Neural progenitor cell (in vitro differentiated cells): ENCODE measurements around the gene TINCR. TPM values are rescaled to one million over a fixed set of nuclear protein-coding genes. Genes with fewer than 3 reads are reported as not detected.

ENCODE experiments used
- DNase-seq: peaks from one replicate; pipeline ENCODE4 v3.0.0-alpha.2; 2016; ENCODE audit warnings: low spot score
- H2AFZ ChIP-seq: fragments of 200-600 bp; sonication (generic); replicated peaks from 2 replicates; pipeline ENCODE4 v1.6.1; 2016; ENCODE audit warnings: antibody characterized with exemption
- H3F3A ChIP-seq: fragments of 200-600 bp; sonication (generic); 2 replicates; pipeline ENCODE4 v1.6.1; 2016; ENCODE audit warnings: antibody characterized with exemption, low read depth
- H3K27ac ChIP-seq: fragments of 200-600 bp; sonication (generic); 2 replicates; pipeline ENCODE4 v1.5.1; 2016; ENCODE audit warnings: mild to moderate bottlenecking
- H3K27me3 ChIP-seq: fragments of 200-600 bp; sonication (generic); 2 replicates; pipeline ENCODE4 v1.6.1; 2016; ENCODE audit warnings: mild to moderate bottlenecking, moderate library complexity
- H3K36me3 ChIP-seq: fragments of 200-600 bp; sonication (generic); 2 replicates; pipeline ENCODE4 v1.5.1; 2016
- H3K4me1 ChIP-seq: fragments of 200-600 bp; sonication (generic); 2 replicates; pipeline ENCODE4 v1.6.1; 2016; ENCODE audit warnings: mixed run types
- H3K4me2 ChIP-seq: fragments of 200-600 bp; sonication (generic); 2 replicates; pipeline ENCODE4 v1.6.1; 2016
- H3K4me3 ChIP-seq: fragments of 200-600 bp; sonication (generic); 2 replicates; pipeline ENCODE4 v1.5.1; 2016
- H3K79me2 ChIP-seq: fragments of 200-600 bp; sonication (generic); 2 replicates; pipeline ENCODE4 v1.6.1; 2016; ENCODE audit warnings: low read depth
- H3K9ac ChIP-seq: fragments of 200-600 bp; sonication (generic); 2 replicates; pipeline ENCODE4 v1.6.1; 2016
- H3K9me3 ChIP-seq: fragments of 200-600 bp; sonication (generic); 2 replicates; pipeline ENCODE4 v1.5.1; 2016; ENCODE audit warnings: low read depth
- H4K20me1 ChIP-seq: fragments of 200-600 bp; sonication (generic); 2 replicates; pipeline ENCODE4 v1.6.1; 2016; ENCODE audit warnings: low read depth
- H3K27ac Mint-ChIP-seq: 3 replicates; pipeline ENCODE4 v1.8.0; 2021; ENCODE audit warnings: mixed read lengths
- H3K27me3 Mint-ChIP-seq: 2 replicates; pipeline ENCODE4 v1.8.0; 2022; ENCODE audit warnings: low read depth, mild to moderate bottlenecking, inconsistent platforms, moderate library complexity, mixed read lengths; ENCODE audit not compliant: insufficient read depth
- H3K36me3 Mint-ChIP-seq: 3 replicates; pipeline ENCODE4 v1.8.0; 2021; ENCODE audit warnings: mixed read lengths
- H3K4me1 Mint-ChIP-seq: 3 replicates; pipeline ENCODE4 v1.8.0; 2021; ENCODE audit warnings: mixed read lengths
- H3K4me3 Mint-ChIP-seq: 3 replicates; pipeline ENCODE4 v1.8.0; 2021; ENCODE audit warnings: mild to moderate bottlenecking, moderate library complexity, mixed read lengths
- H3K9me3 Mint-ChIP-seq: 3 replicates; pipeline ENCODE4 v1.8.0; 2020; ENCODE audit warnings: mixed read lengths
- EZH2 ChIP-seq: fragments of 200-600 bp; sonication (generic); IDR thresholded peaks from 2 replicates; pipeline ENCODE4 v1.6.1; 2017; ENCODE audit warnings: antibody characterized with exemption, mild to moderate bottlenecking, moderate library complexity
- EZH2phosphoT487 ChIP-seq: fragments of 200-600 bp; sonication (generic); IDR thresholded peaks from 2 replicates; pipeline ENCODE4 v1.6.1; 2017; ENCODE audit warnings: antibody characterized with exemption
- total RNA-seq: library from RNA; depleted of rRNA; stranded (reverse); fragments of >200 nt; gene quantifications from 2 replicates; pipeline ENCODE4 v1.2.3, GENCODE V29; 2015; ENCODE audit warnings: low replicate concordance
- TF ChIP-seq, protein P1 (sequence below): fragments of 200-600 bp; sonication (generic); IDR thresholded peaks from 2 replicates; pipeline ENCODE4 v1.5.1; 2017; ENCODE audit warnings: antibody characterized with exemption, mild to moderate bottlenecking

Gene TINCR
- total RNA-seq, 1 donor from 2014 or later, result 1.8 TPM

DNA sequence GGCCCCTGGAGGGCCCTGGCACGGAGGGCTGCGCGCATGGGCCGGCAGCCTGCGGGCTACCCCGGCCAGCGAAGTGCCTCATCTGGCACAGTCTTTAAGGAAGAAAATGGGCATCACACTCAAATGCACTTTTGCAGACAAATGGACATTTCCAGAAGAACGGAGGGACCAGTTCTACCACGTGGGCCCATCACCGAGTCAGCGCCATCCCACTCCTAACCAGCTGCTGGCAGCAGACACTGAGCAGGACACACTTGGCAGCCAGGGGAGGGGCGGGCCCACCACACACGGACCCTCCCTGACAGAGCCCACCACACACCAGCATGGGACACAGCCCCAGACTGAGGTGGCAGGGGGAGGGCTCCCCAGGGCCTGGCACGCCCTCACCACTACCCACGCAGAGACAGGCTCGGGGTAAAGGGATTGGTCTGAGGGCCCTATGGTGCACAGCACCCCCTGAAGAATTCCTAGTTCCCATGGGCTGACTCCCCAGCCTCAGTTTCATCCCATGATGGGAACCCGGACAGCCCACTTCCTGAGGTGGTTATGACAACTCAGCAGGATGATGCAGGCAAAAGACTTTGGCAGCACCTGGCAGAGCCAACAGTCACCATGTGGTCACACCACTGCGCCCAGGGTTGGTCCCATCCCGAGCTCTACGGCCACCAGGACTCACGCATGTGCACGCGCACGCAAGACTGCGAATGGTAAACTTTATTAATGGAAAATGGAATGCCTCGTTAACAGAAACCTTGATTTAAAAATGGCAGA lies 18.7 kb upstream of the TINCR start:
- Histone ChIP-seq H3K27me3 (no peaks in the 10 kb centered on the region), H3K9ac (no peak overlapping the region), H3K9me3 (no peaks in the 10 kb centered on the region), H3K36me3 (no peaks in the 10 kb centered on the region), H3K27ac (peak overlapping the region; percentile 88), H3K4me1 (peaks cover 18% of the 10 kb centered on the region), H4K20me1 (peaks cover 13% of the 10 kb centered on the region), H3K4me2 (peak overlapping the region; percentile 75), H3K4me3 (peak overlapping the region; percentile 37), H3K79me2 (no peaks in the 10 kb centered on the region), H2AFZ (no peak overlapping the region), H3F3A (peaks cover 19% of the 10 kb centered on the region)
- peak overlapping the region; percentile 70 for H3K4me3 Mint-ChIP-seq
- TF ChIP-seq EZH2 (no peak), EZH2phosphoT487 (no peak)
- TF ChIP-seq, protein P1, sequence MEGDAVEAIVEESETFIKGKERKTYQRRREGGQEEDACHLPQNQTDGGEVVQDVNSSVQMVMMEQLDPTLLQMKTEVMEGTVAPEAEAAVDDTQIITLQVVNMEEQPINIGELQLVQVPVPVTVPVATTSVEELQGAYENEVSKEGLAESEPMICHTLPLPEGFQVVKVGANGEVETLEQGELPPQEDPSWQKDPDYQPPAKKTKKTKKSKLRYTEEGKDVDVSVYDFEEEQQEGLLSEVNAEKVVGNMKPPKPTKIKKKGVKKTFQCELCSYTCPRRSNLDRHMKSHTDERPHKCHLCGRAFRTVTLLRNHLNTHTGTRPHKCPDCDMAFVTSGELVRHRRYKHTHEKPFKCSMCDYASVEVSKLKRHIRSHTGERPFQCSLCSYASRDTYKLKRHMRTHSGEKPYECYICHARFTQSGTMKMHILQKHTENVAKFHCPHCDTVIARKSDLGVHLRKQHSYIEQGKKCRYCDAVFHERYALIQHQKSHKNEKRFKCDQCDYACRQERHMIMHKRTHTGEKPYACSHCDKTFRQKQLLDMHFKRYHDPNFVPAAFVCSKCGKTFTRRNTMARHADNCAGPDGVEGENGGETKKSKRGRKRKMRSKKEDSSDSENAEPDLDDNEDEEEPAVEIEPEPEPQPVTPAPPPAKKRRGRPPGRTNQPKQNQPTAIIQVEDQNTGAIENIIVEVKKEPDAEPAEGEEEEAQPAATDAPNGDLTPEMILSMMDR, result no peak
- peaks cover 15% of the 10 kb centered on the region for H3K36me3 Mint-ChIP-seq
- H3K9me3 Mint-ChIP-seq, result no peaks in the 10 kb centered on the region
- peak overlapping the region; percentile 78 for H3K27ac Mint-ChIP-seq
- no peak for DNase-seq
- H3K4me1 Mint-ChIP-seq, result peaks cover 26% of the 10 kb centered on the region
- H3K27me3 Mint-ChIP-seq, result no peaks in the 10 kb centered on the region

DNA sequence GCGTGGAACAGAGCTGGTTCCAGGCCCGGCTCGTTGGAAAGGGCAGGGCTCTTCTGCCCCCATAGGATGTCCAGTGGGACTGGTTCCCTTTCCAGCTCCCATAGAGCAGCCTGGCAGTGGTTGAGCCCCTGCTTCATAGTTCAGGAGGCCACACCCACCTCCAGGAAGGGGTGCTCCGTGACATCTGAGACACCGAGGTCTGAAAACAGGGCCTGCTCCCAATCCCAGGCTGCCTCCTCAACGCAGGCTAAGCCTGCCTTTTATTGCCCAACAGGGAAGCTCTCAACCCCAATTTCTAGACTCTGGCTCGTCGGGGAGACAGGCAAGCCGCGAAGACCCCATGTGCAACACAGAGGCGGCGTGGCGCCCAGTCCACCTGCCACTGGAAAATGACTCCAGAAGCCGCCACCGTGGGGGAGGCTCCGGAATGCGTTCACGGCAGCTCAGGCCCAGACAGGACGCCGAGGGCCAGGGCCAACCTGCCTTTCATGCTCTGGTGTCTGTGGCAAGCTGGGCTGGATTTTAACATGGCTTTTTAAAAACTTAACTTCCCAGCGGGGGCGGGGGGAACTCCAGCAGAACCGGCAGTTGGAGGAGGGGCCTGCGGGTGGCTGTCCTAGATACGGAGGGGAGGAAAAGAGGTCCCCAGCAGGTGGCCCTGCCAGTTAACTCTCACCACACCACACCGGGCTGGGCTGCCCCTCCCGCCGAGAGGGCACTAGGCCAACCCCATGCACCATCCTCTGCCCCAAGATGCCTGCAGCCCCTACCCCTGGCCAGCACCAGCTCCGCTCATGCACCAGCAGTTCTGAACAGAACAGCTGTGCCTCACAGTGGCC lies 17.9 kb upstream of the TINCR start:
- Histone ChIP-seq H3K27ac (peak overlapping the region; percentile 88), H3K4me2 (peak overlapping the region; percentile 75), H3K9me3 (no peaks in the 10 kb centered on the region), H2AFZ (peak overlapping the region; percentile 38), H3K4me3 (peak overlapping the region; percentile 37), H3K4me1 (peaks cover 18% of the 10 kb centered on the region), H3F3A (peaks cover 19% of the 10 kb centered on the region), H3K27me3 (no peaks in the 10 kb centered on the region), H4K20me1 (peaks cover 13% of the 10 kb centered on the region), H3K79me2 (no peaks in the 10 kb centered on the region), H3K9ac (no peak overlapping the region), H3K36me3 (no peaks in the 10 kb centered on the region)
- Mint-ChIP-seq H3K36me3 (peaks cover 15% of the 10 kb centered on the region), H3K27ac (peak overlapping the region; percentile 92), H3K27me3 (peaks cover 3% of the 10 kb centered on the region), H3K4me1 (peaks cover 27% of the 10 kb centered on the region), H3K9me3 (no peaks in the 10 kb centered on the region), H3K4me3 (peak overlapping the region; percentile 60)
- no peak for TF ChIP-seq EZH2
- no peak for TF ChIP-seq EZH2phosphoT487
- TF ChIP-seq, protein P1, result no peak
- peak; percentile 80 for DNase-seq

DNA sequence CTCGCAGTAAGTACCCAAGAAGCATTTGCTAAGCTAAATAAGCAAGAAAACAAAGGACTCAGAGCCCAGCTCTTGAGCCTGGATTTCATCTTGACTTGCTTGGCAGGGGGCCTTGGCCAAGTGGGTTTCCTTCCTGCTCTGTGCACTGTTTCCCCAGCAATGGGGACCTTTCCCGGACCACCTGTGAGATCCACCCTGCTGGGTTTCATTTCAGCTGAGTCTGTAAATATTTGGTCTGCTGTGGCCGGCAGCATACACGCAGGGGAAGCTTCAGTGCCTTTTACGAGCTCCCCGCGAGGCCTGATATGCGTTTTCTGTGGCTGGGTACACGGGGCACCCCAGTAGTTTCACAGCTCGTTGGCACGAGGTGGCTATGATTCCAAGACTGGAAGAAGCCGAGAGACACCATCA lies 12.4 kb upstream of the TINCR start:
- no peak overlapping the region for H3K4me3 ChIP-seq
- peaks cover 6% of the 10 kb centered on the region for H3K4me1 ChIP-seq
- H3K27ac ChIP-seq, result no peak overlapping the region
- peaks cover 8% of the 10 kb centered on the region for H3K27me3 Mint-ChIP-seq
- H3K4me2 ChIP-seq, result no peak overlapping the region
- H3K79me2 ChIP-seq, result no peaks in the 10 kb centered on the region
- H4K20me1 ChIP-seq, result no peaks in the 10 kb centered on the region
- H3K9ac ChIP-seq, result peak overlapping the region; percentile 58
- H3F3A ChIP-seq, result peaks cover 3% of the 10 kb centered on the region
- TF ChIP-seq EZH2 (no peak), EZH2phosphoT487 (no peak)
- TF ChIP-seq, protein P1, result no peak
- H3K9me3 Mint-ChIP-seq, result no peaks in the 10 kb centered on the region
- H3K4me3 Mint-ChIP-seq, result no peak overlapping the region
- no peaks in the 10 kb centered on the region for H3K36me3 Mint-ChIP-seq
- H3K36me3 ChIP-seq, result no peaks in the 10 kb centered on the region
- H3K9me3 ChIP-seq, result no peaks in the 10 kb centered on the region
- H2AFZ ChIP-seq, result no peak overlapping the region
- H3K27me3 ChIP-seq, result no peaks in the 10 kb centered on the region
- DNase-seq, result no peak
- peak overlapping the region; percentile 90 for H3K27ac Mint-ChIP-seq
- H3K4me1 Mint-ChIP-seq, result peaks cover 37% of the 10 kb centered on the region
